Dendritic cell treated with granulocyte-macrophage colony-stimulating factor and Interleukin-4, amounts not matched to agents 40 ng/mL and 50 ng/mL, for 4 days (primary cell): ENCODE measurements around the gene C2CD4D.

Experiments used
- H3K27ac Mint-ChIP-seq: one replicate; pipeline ENCODE4 v1.8.0; 2022; ENCODE audit warnings: mild to moderate bottlenecking, mixed read lengths
- H3K27me3 Mint-ChIP-seq: one replicate; pipeline ENCODE4 v1.8.0; 2022; ENCODE audit warnings: mild to moderate bottlenecking, mixed read lengths
- H3K36me3 Mint-ChIP-seq: one replicate; pipeline ENCODE4 v1.8.0; 2022; ENCODE audit warnings: low read depth, mixed read lengths
- H3K4me1 Mint-ChIP-seq: one replicate; pipeline ENCODE4 v1.8.0; 2022; ENCODE audit warnings: low read depth, mixed read lengths
- H3K4me3 Mint-ChIP-seq: one replicate; pipeline ENCODE4 v1.8.0; 2022; ENCODE audit warnings: mild to moderate bottlenecking, moderate library complexity, mixed read lengths
- H3K9me3 Mint-ChIP-seq: one replicate; pipeline ENCODE4 v1.8.0; 2022; ENCODE audit warnings: mixed read lengths
- intact Hi-C: fragments of 100-400 bp; cut with micrococcal nuclease; formaldehyde crosslinking; loops from one replicate; pipeline ENCODE4 v1.15.0; 2022

Gene C2CD4D

GRCh38 chr1:151835596-151835995 is 4.0 kb downstream of the C2CD4D start:
- H3K27me3 Mint-ChIP-seq: peaks cover 47% of the 10 kb centered on the region
- H3K27ac Mint-ChIP-seq: no peak overlapping the region
- peaks cover 73% of the 10 kb centered on the region for H3K4me1 Mint-ChIP-seq
- intact Hi-C loops: loop anchor here (10.0 kb wide), 2 partner anchors 71 to 391 kb away; partner anchors contain the start of gene MRPL9
- no peak overlapping the region for H3K4me3 Mint-ChIP-seq
- no peaks in the 10 kb centered on the region for H3K9me3 Mint-ChIP-seq
- no peaks in the 10 kb centered on the region for H3K36me3 Mint-ChIP-seq

GRCh38 chr1:151834239-151834638 is 5.4 kb downstream of the C2CD4D start:
- Mint-ChIP-seq H3K36me3 (no peaks in the 10 kb centered on the region), H3K9me3 (no peaks in the 10 kb centered on the region), H3K27ac (no peak overlapping the region), H3K27me3 (peaks cover 36% of the 10 kb centered on the region), H3K4me1 (peaks cover 78% of the 10 kb centered on the region), H3K4me3 (no peak overlapping the region)
- intact Hi-C loops: loop anchor here (10.0 kb wide), 2 partner anchors 69 to 389 kb away; partner anchors contain the start of gene MRPL9

GRCh38 chr1:151833172-151833900 is 6.3 kb downstream of the C2CD4D start:
- Mint-ChIP-seq H3K36me3 (no peaks in the 10 kb centered on the region), H3K27ac (peak overlapping the region; percentile 7), H3K9me3 (no peaks in the 10 kb centered on the region), H3K4me1 (peaks cover 80% of the 10 kb centered on the region), H3K27me3 (peaks cover 30% of the 10 kb centered on the region), H3K4me3 (no peak overlapping the region)
- intact Hi-C loops: loop anchor here (10.0 kb wide), 2 partner anchors 69 to 389 kb away; partner anchors contain the start of gene MRPL9

- H3K27me3 Mint-ChIP-seq: peaks cover 26% of the 10 kb centered on the region
- H3K4me3 Mint-ChIP-seq: no peak overlapping the region
- intact Hi-C loops: loop anchor here (10.0 kb wide), 2 partner anchors 68 to 388 kb away; partner anchors contain the start of gene MRPL9
- H3K9me3 Mint-ChIP-seq: no peaks in the 10 kb centered on the region
- H3K4me1 Mint-ChIP-seq: peaks cover 86% of the 10 kb centered on the region
- H3K27ac Mint-ChIP-seq: no peak overlapping the region
- H3K36me3 Mint-ChIP-seq: no peaks in the 10 kb centered on the region
Observed at GRCh38 chr1:151832318-151832980, 7.2 kb downstream of the C2CD4D start.

- Mint-ChIP-seq H3K27ac (no peak within 1 kb of the TSS), H3K9me3 (no peaks in the 10 kb centered on the region), H3K4me1 (peaks cover 78% of the 10 kb centered on the region), H3K4me3 (no peak within 1 kb of the TSS), H3K36me3 (no peaks in the 10 kb centered on the region), H3K27me3 (peaks cover 17% of the 10 kb centered on the region)
- intact Hi-C loops: loop anchor here (10.0 kb wide), 2 partner anchors 67 to 387 kb away; partner anchors contain the start of gene MRPL9
Observed at GRCh38 chr1:151831605-151832004, 8.0 kb downstream of the C2CD4D start, which contains the start of gene RORC. TSS of gene RORC (minus strand) at chr1:151831802. CDS start at chr1:151831764, 38 bp downstream.

- Mint-ChIP-seq H3K27ac (no peak overlapping the region), H3K27me3 (peaks cover 16% of the 10 kb centered on the region), H3K4me3 (no peak overlapping the region), H3K36me3 (no peaks in the 10 kb centered on the region), H3K4me1 (peaks cover 74% of the 10 kb centered on the region), H3K9me3 (no peaks in the 10 kb centered on the region)
- intact Hi-C loops: loop anchor here (10.0 kb wide), 2 partner anchors 66 to 386 kb away; partner anchors contain the start of gene MRPL9
Observed at GRCh38 chr1:151831256-151831591, 8.4 kb downstream of the C2CD4D start.

GRCh38 chr1:151830055-151830454 is 9.6 kb downstream of the C2CD4D start:
- Mint-ChIP-seq H3K4me3 (no peak overlapping the region), H3K4me1 (peaks cover 72% of the 10 kb centered on the region), H3K9me3 (no peaks in the 10 kb centered on the region), H3K27me3 (peaks cover 18% of the 10 kb centered on the region), H3K27ac (peak overlapping the region; percentile 10), H3K36me3 (no peaks in the 10 kb centered on the region)
- intact Hi-C loops: loop anchor here (10.0 kb wide), 2 partner anchors 65 to 385 kb away; partner anchors contain the start of gene MRPL9

- Mint-ChIP-seq H3K27ac (peak overlapping the region; percentile 10), H3K4me3 (no peak overlapping the region), H3K27me3 (peaks cover 22% of the 10 kb centered on the region), H3K36me3 (no peaks in the 10 kb centered on the region), H3K4me1 (peaks cover 68% of the 10 kb centered on the region), H3K9me3 (no peaks in the 10 kb centered on the region)
- intact Hi-C loops: loop anchor here (10.0 kb wide), 2 partner anchors 65 to 385 kb away; partner anchors contain the start of gene MRPL9
Observed at GRCh38 chr1:151829352-151830046, 10.1 kb downstream of the C2CD4D start.

GRCh38 chr1:151828921-151829320 is 10.7 kb downstream of the C2CD4D start:
- Mint-ChIP-seq H3K9me3 (no peaks in the 10 kb centered on the region), H3K27ac (peak overlapping the region; percentile 10), H3K4me1 (peaks cover 65% of the 10 kb centered on the region), H3K36me3 (no peaks in the 10 kb centered on the region), H3K27me3 (peaks cover 25% of the 10 kb centered on the region), H3K4me3 (no peak overlapping the region)
- intact Hi-C loops: no loop called here

GRCh38 chr1:151827853-151828252 is 11.8 kb downstream of the C2CD4D start:
- H3K27ac Mint-ChIP-seq: no peak overlapping the region

GRCh38 chr1:151825751-151826660 is 13.6 kb downstream of the C2CD4D start:
- Mint-ChIP-seq H3K27me3 (peaks cover 36% of the 10 kb centered on the region), H3K4me1 (peaks cover 53% of the 10 kb centered on the region), H3K36me3 (no peaks in the 10 kb centered on the region), H3K4me3 (no peak overlapping the region), H3K9me3 (no peaks in the 10 kb centered on the region), H3K27ac (no peak overlapping the region)
- intact Hi-C loops: no loop called here

More at GRCh38 chr1:151827853-151828252, 11.8 kb downstream of the C2CD4D start:
- Mint-ChIP-seq H3K36me3 (no peaks in the 10 kb centered on the region), H3K4me3 (no peak overlapping the region), H3K9me3 (no peaks in the 10 kb centered on the region), H3K4me1 (peaks cover 60% of the 10 kb centered on the region), H3K27me3 (peaks cover 34% of the 10 kb centered on the region)
- intact Hi-C loops: no loop called here

GRCh38 chr1:151825204-151825603 is 14.4 kb downstream of the C2CD4D start:
- Mint-ChIP-seq H3K9me3 (no peaks in the 10 kb centered on the region), H3K27ac (no peak overlapping the region), H3K36me3 (no peaks in the 10 kb centered on the region), H3K4me1 (peaks cover 49% of the 10 kb centered on the region), H3K27me3 (peaks cover 37% of the 10 kb centered on the region), H3K4me3 (no peak overlapping the region)
- intact Hi-C loops: no loop called here

GRCh38 chr1:151823175-151823574 is 16.4 kb downstream of the C2CD4D start:
- peaks cover 32% of the 10 kb centered on the region for H3K4me1 Mint-ChIP-seq

More at GRCh38 chr1:151823175-151823574, 16.4 kb downstream of the C2CD4D start:
- H3K36me3 Mint-ChIP-seq: no peaks in the 10 kb centered on the region
- peaks cover 40% of the 10 kb centered on the region for H3K27me3 Mint-ChIP-seq
- intact Hi-C loops: no loop called here
- no peak overlapping the region for H3K27ac Mint-ChIP-seq
- H3K9me3 Mint-ChIP-seq: no peaks in the 10 kb centered on the region
- no peak overlapping the region for H3K4me3 Mint-ChIP-seq
